Astrocyte of the spinal cord (primary cell): Measurements from ENCODE around the gene PF4V1.

Source experiments
- DNase-seq: peaks from one replicate; pipeline ENCODE4 v3.0.0; 2011; ENCODE audit warnings: low read depth, low spot score
- H3K4me3 ChIP-seq: 2 replicates; pipeline ENCODE4 v1.5.1; 2011; ENCODE audit warnings: low read depth, mild to moderate bottlenecking, low read length, moderate library complexity
- CTCF ChIP-seq: IDR thresholded peaks from 2 replicates; pipeline ENCODE4 v1.5.1; 2012; ENCODE audit warnings: low read depth, mild to moderate bottlenecking, low read length, inconsistent platforms
- in situ Hi-C: cut with HindIII; loops from 2 replicates; pipeline ENCODE4 v1.10.0; 2017; ENCODE audit warnings: low sequenced_read_pairs

PF4V1 gene

GRCh38 chr4:73901031-73901430, 47.9 kb downstream of the PF4V1 start:
- no peak overlapping the region for H3K4me3 ChIP-seq
- in situ Hi-C loops, result no loop called here
- peak; percentile 82 for DNase-seq
- TF ChIP-seq CTCF, result no peak

GRCh38 chr4:73902038-73902637, 49.0 kb downstream of the PF4V1 start:
- DNase-seq, result peak; percentile 62
- no peak for TF ChIP-seq CTCF
- no peak overlapping the region for H3K4me3 ChIP-seq
- in situ Hi-C loops, result no loop called here

GRCh38 chr4:73902817-73903547, 49.9 kb downstream of the PF4V1 start:
- no peak for DNase-seq
- in situ Hi-C loops, result no loop called here
- no peak overlapping the region for H3K4me3 ChIP-seq
- no peak for TF ChIP-seq CTCF
